Mesothelial cell of epicardium (in vitro differentiated cells): ENCODE results near the gene CBX1. TPM values are rescaled to one million over a fixed set of nuclear protein-coding genes. Genes with fewer than 3 reads are reported as not detected.

Source experiments
- DNase-seq, 2 experiments: peaks; one replicate each; pipeline ENCODE4 v3.0.0; 2021; ENCODE audit warnings: low spot score in 2 of 2; ENCODE audit not compliant: unreplicated experiment in 2 of 2
- H3K27ac Mint-ChIP-seq: 2 replicates; pipeline ENCODE4 v1.8.0; 2021; ENCODE audit warnings: mixed read lengths
- H3K27me3 Mint-ChIP-seq: 2 replicates; pipeline ENCODE4 v1.8.0; 2021; ENCODE audit warnings: low read depth, mixed read lengths
- H3K36me3 Mint-ChIP-seq: 2 replicates; pipeline ENCODE4 v1.8.0; 2021; ENCODE audit warnings: mixed read lengths
- H3K4me1 Mint-ChIP-seq: 2 replicates; pipeline ENCODE4 v1.8.0; 2021; ENCODE audit warnings: mixed read lengths
- H3K4me3 Mint-ChIP-seq: 2 replicates; pipeline ENCODE4 v1.8.0; 2021; ENCODE audit warnings: mild to moderate bottlenecking, moderate library complexity, mixed read lengths
- H3K9me3 Mint-ChIP-seq: 2 replicates; pipeline ENCODE4 v1.8.0; 2021; ENCODE audit warnings: mixed read lengths
- CTCF ChIP-seq: fragments of 200-600 bp; sonication (generic); IDR thresholded peaks from one replicate; pipeline ENCODE4 v1.5.0; 2021; ENCODE audit warnings: antibody characterized with exemption; ENCODE audit not compliant: unreplicated experiment
- total RNA-seq: library from RNA; stranded (reverse); gene quantifications from 3 replicates; pipeline ENCODE4 v1.2.1, GENCODE V29; 2021

CBX1 gene
- total RNA-seq, 1 donor from 2014 or later: 142 TPM

- no peaks in the 10 kb centered on the region for H3K9me3 Mint-ChIP-seq
- H3K36me3 Mint-ChIP-seq: peaks cover 31% of the 10 kb centered on the region
- no peaks in the 10 kb centered on the region for H3K27me3 Mint-ChIP-seq
- no peak for TF ChIP-seq CTCF
- peaks cover 36% of the 10 kb centered on the region for H3K4me1 Mint-ChIP-seq
- no peak overlapping the region for H3K27ac Mint-ChIP-seq
- no peak for DNase-seq
- H3K4me3 Mint-ChIP-seq: no peak overlapping the region
These were observed 44.4 kb downstream of the CBX1 start for GRCh38 chr17:48056879-48057278.

DNA sequence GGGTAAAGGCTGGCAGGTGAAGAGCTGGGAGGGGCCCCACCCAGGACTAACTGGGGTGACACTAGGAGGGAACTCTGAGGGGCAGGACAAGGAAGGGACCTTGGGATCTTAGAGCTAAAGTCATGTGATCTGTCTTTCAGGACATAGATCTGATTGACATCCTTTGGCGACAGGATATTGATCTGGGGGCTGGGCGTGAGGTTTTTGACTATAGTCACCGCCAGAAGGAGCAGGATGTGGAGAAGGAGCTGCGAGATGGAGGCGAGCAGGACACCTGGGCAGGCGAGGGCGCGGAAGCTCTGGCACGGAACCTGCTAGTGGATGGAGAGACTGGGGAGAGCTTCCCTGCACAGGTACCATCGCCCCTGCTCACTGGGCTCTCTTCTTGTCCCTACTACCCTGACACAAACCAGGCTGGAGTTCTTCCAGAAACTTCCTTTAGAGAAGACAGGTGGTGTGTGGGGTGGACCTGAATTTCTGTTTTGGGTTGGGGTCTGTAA lies 45.0 kb downstream of the CBX1 start:
- no peaks in the 10 kb centered on the region for H3K9me3 Mint-ChIP-seq
- no peak for DNase-seq
- no peak for TF ChIP-seq CTCF
- H3K27me3 Mint-ChIP-seq: no peaks in the 10 kb centered on the region
- H3K27ac Mint-ChIP-seq: peak overlapping the region; percentile 40
- no peak overlapping the region for H3K4me3 Mint-ChIP-seq
- peaks cover 29% of the 10 kb centered on the region for H3K36me3 Mint-ChIP-seq
- peaks cover 41% of the 10 kb centered on the region for H3K4me1 Mint-ChIP-seq

- H3K27me3 Mint-ChIP-seq: no peaks in the 10 kb centered on the region
- TF ChIP-seq CTCF: no peak
- H3K9me3 Mint-ChIP-seq: no peaks in the 10 kb centered on the region
- peak overlapping the region; percentile 52 for H3K4me3 Mint-ChIP-seq
- DNase-seq: no peak
- peaks cover 48% of the 10 kb centered on the region for H3K4me1 Mint-ChIP-seq
- H3K27ac Mint-ChIP-seq: peak overlapping the region; percentile 40
- H3K36me3 Mint-ChIP-seq: peaks cover 27% of the 10 kb centered on the region
These were observed 45.6 kb downstream of the CBX1 start for GRCh38 chr17:48055531-48056245.

GRCh38 chr17:48054238-48055185 lies 46.8 kb downstream of the CBX1 start:
- Mint-ChIP-seq H3K36me3 (peaks cover 24% of the 10 kb centered on the region), H3K4me3 (peak overlapping the region; percentile 52), H3K4me1 (peaks cover 59% of the 10 kb centered on the region), H3K27ac (peak overlapping the region; percentile 100), H3K9me3 (no peaks in the 10 kb centered on the region), H3K27me3 (no peaks in the 10 kb centered on the region)
- no peak for TF ChIP-seq CTCF
- DNase-seq: peak; percentile 78 to 82

- Mint-ChIP-seq H3K9me3 (no peaks in the 10 kb centered on the region), H3K4me3 (peak overlapping the region; percentile 48), H3K4me1 (peaks cover 65% of the 10 kb centered on the region)
These were observed 47.5 kb downstream of the CBX1 start for GRCh38 chr17:48053758-48054237.

More at GRCh38 chr17:48053758-48054237, 47.5 kb downstream of the CBX1 start:
- no peak for TF ChIP-seq CTCF
- DNase-seq: no peak
- Mint-ChIP-seq H3K36me3 (peaks cover 19% of the 10 kb centered on the region), H3K27ac (peak overlapping the region; percentile 100), H3K27me3 (no peaks in the 10 kb centered on the region)
